ENCODE measurements around the gene ATR.
"Not testable (repeated sequence)": the region's sequence is repeated elsewhere in the genome, so short reads cannot be mapped to it uniquely, and the experiment has no call there.

ATR gene

GRCh38 chr3:142578329-142579223 is at the start of gene ATR:
Gene ATR (minus strand): TSS chr3:142578733. CDS start chr3:142578704, 29 bp downstream.
- peak; percentile 87 to 93 for DNase-seq (ENCODE audit: low read depth in 2 of 2, low spot score in 1 of 2)

DNA sequence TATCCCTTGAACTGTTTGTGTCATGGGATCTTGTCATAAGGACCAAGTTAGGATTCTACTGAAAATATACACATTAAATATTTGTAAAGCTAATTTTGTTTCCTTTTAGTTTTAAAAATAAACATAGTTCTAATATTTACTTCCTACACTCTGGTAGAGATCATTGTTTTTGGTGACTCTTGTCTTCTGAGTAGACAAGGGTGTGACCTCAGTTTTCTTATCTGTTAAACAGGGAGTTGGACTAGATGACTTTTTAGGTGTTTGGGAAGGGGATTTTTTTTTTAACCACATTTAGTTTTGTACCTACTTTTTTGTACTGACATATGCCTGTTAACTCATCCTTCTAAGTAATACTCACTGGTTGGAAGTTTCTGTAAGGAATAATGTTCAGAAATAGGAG is 48.4 kb upstream of the ATR start:
- DNase-seq (ENCODE audit: low read depth in 2 of 2, low spot score in 1 of 2) = no peak

- DNase-seq (ENCODE audit: low read depth in 2 of 2, low spot score in 1 of 2) = no peak
Observed at GRCh38 chr3:142625153-142625440, 46.6 kb upstream of the ATR start.

DNA sequence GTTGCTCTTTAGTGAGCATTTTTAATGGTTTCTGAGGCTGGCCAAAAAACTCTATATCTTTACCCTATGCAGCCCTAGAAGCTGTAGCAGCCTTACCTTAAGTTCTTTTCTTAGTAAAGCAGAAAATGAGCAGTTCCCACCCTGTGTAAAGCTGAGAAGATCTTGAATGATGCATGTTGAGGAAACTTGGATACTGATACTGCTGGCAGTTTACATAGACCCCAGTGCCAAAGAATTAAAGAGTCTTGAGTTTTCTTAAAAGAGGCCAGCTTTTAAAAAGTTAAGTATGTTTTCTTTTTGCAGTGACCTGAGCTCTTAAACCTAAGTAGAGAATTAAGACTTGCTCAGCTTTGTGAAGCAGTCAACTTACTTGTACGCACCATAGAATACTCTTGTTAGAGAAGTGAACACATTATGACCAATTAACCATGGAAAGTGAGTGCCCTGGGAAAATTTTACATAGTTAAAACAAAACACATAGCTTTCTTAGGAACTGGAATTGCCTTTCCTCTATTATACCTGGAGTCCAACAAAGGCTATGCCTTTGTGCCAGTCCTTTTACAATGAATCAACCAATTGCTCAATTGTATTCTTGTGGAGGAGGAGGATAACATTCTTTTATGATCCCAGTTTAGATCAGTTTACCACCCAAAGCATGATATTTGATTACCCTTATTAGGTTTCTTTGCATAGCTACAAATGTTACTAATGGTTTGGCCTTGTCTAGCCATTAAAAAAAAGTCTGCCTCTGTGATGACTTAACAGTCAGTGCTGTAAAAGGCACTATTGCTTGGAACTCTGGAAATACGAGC is 46.0 kb upstream of the ATR start:
- no peak for DNase-seq (ENCODE audit: low read depth in 2 of 2, low spot score in 1 of 2)

DNA sequence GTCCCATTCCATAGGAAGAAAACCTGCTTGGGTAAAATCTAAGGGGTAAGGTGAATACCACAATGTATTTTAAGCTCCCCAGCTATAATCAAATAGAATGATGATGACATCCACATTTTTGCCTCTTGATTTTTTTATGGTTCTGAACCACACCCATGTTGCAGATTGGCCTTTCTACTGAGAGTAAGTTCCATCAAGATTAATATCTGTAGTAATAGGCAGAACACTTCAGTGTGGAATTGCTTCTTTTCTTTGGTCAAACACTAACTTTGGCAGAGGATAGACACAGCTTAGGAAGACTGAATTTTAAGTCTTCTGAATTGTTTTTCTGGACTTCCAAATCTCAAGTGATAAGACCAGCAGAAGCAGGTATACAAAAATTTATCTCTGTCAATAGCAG is 44.7 kb upstream of the ATR start:
- no peak for DNase-seq (ENCODE audit: low read depth in 2 of 2, low spot score in 1 of 2)

GRCh38 chr3:142622405-142622804 is 43.9 kb upstream of the ATR start:
- DNase-seq (ENCODE audit: low read depth in 2 of 2, low spot score in 1 of 2) = no peak

DNA sequence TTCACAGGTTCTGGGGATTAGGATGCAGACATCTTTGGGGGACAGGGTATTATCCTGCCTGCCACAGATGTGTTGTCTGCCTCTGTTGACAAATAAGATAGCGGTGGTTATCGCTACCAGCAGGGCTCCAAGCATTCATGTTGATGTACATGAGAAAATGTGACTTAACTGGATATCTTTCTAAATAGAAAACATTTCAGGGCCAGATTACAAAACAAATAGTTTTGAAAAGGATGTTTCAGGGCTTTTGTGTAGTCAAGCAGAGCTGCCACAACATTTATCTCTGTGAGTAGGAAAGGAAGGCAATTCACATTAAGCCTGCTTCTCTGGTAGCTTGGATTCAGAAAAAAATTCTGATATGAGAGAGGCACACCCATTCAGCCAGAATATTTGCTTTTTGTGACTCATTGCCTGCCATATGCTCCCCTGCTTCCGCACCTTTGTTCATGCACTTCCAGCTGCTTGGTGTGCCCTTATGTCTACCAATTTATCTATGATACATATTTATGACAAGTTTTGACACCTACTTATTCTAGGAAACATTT is 40.5 kb upstream of the ATR start:
- DNase-seq (ENCODE audit: low read depth in 2 of 2, low spot score in 1 of 2) = no peak

- no peak for DNase-seq (ENCODE audit: low read depth in 2 of 2, low spot score in 1 of 2)
Observed at GRCh38 chr3:142615171-142615570, 36.6 kb upstream of the ATR start.

DNA sequence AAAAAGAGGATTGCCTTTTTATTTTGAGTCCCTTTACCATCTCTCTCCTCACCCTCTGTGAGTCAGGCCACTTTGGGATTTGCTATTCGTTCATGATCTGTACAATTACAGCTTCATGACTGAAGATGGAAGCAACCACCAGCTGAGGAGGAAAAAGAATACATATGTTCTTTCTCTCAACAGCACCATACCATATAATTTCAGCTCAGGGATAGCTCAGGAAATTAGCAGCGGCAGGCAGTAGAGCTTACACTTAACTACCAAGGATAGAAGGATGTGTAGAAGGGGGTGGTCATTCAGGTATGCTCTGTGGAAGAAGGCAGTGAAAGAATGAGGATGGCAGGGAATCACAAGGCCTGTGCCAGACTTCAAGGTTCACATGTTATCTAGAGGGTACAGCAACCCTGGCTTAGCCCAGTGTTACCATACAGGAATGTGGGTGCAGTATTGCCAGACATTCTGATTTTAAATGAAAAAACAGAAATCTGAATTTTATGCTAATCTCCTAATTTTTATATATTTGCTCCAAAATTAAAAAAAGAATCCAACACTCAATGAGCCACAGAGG is 35.6 kb upstream of the ATR start:
- DNase-seq (ENCODE audit: low read depth in 2 of 2, low spot score in 1 of 2) = no peak

GRCh38 chr3:142613491-142613890 is 35.0 kb upstream of the ATR start:
- no peak for DNase-seq (ENCODE audit: low read depth in 2 of 2, low spot score in 1 of 2)

DNA sequence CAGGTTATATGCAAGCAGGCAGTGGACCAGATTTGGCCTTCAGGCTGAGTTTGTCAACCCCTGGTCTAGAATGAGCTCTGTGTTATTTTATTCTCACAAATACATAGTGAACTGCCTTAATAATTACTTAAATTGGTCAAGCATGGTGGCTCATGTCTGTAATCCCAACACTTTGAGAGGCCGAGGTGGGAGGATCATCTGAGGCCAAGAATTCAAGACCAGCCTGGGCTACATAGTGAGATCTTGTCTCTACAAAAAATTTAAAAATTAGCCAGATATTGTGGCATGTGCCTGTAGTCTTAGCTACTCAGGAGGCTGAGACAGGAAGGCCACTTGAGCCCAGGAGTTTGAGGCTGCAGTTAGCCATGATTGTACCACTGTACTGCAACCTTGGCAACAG is 32.7 kb upstream of the ATR start:
- DNase-seq (ENCODE audit: low read depth in 2 of 2, low spot score in 1 of 2) = no peak

DNA sequence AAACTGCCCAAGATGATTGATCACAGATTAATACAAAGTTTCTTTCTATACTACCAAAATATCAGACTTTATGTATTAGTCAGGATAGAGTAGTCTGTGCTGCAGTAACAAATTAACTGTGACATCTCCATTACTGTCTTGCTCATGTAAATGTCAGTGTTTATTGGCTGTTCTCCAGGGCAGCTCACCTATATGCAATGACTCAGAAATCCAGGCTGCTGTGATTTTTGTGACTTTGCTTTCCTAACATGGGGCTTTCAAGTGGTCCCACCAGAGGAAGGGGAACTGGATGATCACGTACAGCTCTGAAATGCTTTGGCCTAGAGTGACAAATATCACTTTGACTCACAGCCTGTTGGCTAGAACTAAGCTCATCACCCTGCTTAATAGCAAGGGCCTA is 30.6 kb upstream of the ATR start:
- DNase-seq (ENCODE audit: low read depth in 2 of 2, low spot score in 1 of 2) = no peak

GRCh38 chr3:142608631-142609030 is 30.1 kb upstream of the ATR start:
- no peak for DNase-seq (ENCODE audit: low read depth in 2 of 2, low spot score in 1 of 2)

- DNase-seq (ENCODE audit: low read depth in 2 of 2, low spot score in 1 of 2) = no peak
Observed at GRCh38 chr3:142604940-142605339, 26.4 kb upstream of the ATR start.

DNA sequence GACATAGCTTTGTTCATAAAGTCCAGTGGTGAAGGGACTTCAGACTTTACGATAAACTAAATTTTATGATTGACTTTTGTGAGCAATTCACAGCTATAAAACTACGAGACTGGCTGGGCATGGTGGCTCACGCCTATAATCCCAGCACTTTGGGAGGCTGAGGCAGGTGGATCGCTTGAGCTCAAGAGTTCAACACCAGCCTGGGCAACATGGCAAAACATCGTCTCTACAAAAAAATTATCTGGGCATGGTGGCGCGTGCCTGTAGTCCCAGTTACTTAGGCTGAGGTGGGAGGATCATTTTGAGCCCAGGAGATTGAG is 24.8 kb upstream of the ATR start:
- not testable (repeated sequence) for DNase-seq (ENCODE audit: low read depth in 2 of 2, low spot score in 1 of 2)

DNA sequence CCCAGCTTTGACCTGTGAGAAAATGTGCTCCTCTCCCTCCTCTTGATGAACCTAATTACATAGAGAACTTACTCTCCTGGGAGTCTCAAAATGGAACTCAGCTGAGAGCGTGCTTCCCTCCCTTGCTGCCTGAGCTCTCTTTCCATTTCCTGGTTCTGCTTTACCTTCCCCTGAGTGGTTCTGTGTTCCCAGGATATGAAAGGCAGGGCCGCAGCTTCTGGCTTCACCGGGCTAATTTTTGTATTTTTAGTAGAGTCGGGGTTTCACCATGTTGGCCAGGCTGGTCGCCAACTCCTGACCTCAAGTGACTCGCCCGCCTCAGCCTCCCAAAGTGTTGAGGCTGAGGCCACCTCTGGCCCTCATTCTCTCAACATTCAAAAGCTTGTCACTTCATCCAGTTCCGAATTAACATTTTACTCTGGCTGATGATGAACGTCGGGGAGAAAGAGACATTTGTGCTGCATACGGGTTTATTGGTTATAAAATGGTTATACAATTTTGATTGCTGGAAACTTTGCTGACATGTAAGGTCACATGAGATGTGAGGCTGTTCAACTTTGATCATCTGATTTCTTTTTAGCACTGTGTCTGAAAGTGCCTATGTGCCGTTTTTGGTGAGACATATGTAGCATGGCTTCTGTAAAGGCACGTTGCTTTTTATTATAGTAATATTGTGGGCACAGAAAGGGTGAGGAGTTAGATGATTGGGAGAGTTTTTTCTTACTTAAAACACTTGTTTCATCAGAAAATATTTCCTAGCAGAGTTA is 24.3 kb upstream of the ATR start:
- no peak for DNase-seq (ENCODE audit: low read depth in 2 of 2, low spot score in 1 of 2)

- DNase-seq (ENCODE audit: low read depth in 2 of 2, low spot score in 1 of 2) = no peak
Observed at GRCh38 chr3:142601713-142602112, 23.2 kb upstream of the ATR start.

DNA sequence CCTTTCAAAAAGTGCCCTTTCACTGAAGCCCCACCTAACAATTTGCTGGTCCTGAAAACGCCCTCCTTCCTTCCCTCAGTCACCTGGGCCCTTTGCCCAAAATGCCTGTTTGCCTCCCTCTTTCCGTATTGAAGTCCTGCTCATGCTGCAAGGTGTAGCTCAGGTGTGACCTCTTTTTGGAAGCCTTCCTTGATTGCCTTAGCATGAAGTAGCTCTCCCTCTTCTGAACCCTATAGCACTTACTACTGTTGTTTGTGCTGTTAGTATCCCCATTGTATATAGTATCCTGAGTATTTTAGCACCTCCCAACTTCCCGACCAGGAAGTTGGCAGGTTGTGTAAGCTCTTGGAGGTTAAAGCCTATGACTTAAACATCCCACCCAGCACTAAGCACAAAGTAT is 19.4 kb upstream of the ATR start:
- DNase-seq (ENCODE audit: low read depth in 2 of 2, low spot score in 1 of 2) = no peak

- DNase-seq (ENCODE audit: low read depth in 2 of 2, low spot score in 1 of 2) = no peak
Observed at GRCh38 chr3:142596726-142597088, 18.2 kb upstream of the ATR start.

DNA sequence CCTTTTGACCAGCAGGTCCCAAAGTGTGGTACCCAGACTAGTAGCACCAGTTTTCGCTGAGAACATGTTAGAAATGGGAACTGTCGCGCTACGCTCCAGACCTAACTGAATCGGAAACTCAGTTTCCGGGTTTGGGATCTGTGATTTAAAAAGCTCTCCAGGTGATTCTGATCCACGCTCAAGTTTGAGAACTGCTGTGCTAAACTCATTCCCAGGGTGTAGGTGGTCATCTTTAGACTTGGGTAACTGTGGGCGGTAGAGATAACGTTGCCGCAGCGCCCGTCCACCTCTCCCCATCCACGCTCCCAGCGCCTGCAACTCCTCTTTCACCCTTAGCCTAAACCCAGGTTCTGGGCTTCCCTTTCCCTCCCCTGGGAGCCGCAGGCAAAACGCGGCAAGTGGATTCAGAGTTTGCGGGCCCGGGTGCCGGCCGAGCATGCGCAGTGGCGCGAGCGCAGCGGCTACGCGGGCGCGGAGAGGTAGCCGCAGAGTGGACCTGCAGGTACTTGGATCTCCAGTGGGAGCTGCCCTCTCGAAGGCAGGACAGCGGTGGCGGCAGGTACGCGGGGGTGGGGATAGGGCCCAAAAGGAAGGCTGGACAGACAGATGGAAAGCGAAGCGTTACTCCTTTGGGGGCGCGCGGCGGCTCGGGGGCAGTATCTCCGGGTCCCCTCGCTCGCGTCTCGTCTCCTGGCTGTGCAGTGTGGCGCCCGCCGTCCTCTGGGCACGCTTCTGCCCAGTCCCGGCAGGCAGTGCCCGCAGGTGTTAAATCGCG is 17.6 kb upstream of the ATR start, which contains the start of gene PLS1:
TSS of gene PLS1 (plus strand) at position 443 of the 775 bp plus-strand sequence. CDS start 67,845 bp downstream, outside the sequence.
- DNase-seq (ENCODE audit: low read depth in 2 of 2, low spot score in 1 of 2) = peak; percentile 62 to 65

GRCh38 chr3:142595581-142595950 is 17.0 kb upstream of the ATR start:
- DNase-seq (ENCODE audit: low read depth in 2 of 2, low spot score in 1 of 2) = no peak

All from stimulated activated CD8-positive, alpha-beta memory T cell treated with anti-CD3 and anti-CD28 coated beads, Interleukin-4, amount 100 ng/mL, for 4 hours (primary cell).